H9 (cell line): ENCODE results near the gene TYW1. TPM values are rescaled to one million over a fixed set of nuclear protein-coding genes. Genes with fewer than 3 reads are reported as not detected.
A peak's percentile ranks its signal among the peaks of the same experiment; 100 is the strongest.
"Not testable (repeated sequence)": the region's sequence is repeated elsewhere in the genome, so short reads cannot be mapped to it uniquely, and the experiment has no call there.

Source experiments
- DNase-seq: peaks from one replicate; pipeline ENCODE4 v3.0.0-alpha.2; 2017
- H2AFZ ChIP-seq: one replicate; pipeline ENCODE4 v1.6.1; 2013; ENCODE audit warnings: mild to moderate bottlenecking, low read length, control low read depth, moderate library complexity
- H2AK5ac ChIP-seq: 2 replicates; pipeline ENCODE4 v1.6.1; 2013; ENCODE audit warnings: low read length, control low read depth, mixed read lengths; ENCODE audit not compliant: insufficient read length
- H2BK120ac ChIP-seq: one replicate; pipeline ENCODE4 v1.6.1; 2013; ENCODE audit warnings: low read depth, mild to moderate bottlenecking, low read length, control low read depth, inconsistent platforms; ENCODE audit not compliant: poor library complexity, severe bottlenecking
- H2BK12ac ChIP-seq: 2 replicates; pipeline ENCODE4 v1.6.1; 2013; ENCODE audit warnings: low read length, control low read depth, mixed read lengths, low read depth; ENCODE audit not compliant: insufficient read length
- H2BK15ac ChIP-seq: 2 replicates; pipeline ENCODE4 v1.6.1; 2013; ENCODE audit warnings: low read depth, low read length, control low read depth
- H2BK20ac ChIP-seq: one replicate; pipeline ENCODE4 v1.6.1; 2013; ENCODE audit warnings: low read depth, mild to moderate bottlenecking, low read length, control low read depth, inconsistent platforms; ENCODE audit not compliant: poor library complexity, severe bottlenecking
- H2BK5ac ChIP-seq: 2 replicates; pipeline ENCODE4 v1.6.1; 2013; ENCODE audit warnings: low read length, control low read depth, mixed read lengths; ENCODE audit not compliant: insufficient read length
- H3K14ac ChIP-seq: 2 replicates; pipeline ENCODE4 v1.6.1; 2013; ENCODE audit warnings: low read length, control low read depth; ENCODE audit not compliant: insufficient read depth
- H3K18ac ChIP-seq: 2 replicates; pipeline ENCODE4 v1.6.1; 2013; ENCODE audit warnings: low read depth, mild to moderate bottlenecking, mixed read lengths, low read length, control low read depth; ENCODE audit not compliant: insufficient read length
- H3K23ac ChIP-seq: 2 replicates; pipeline ENCODE4 v1.6.1; 2013; ENCODE audit warnings: low read length, control low read depth, mixed read lengths, low read depth; ENCODE audit not compliant: insufficient read length
- H3K23me2 ChIP-seq: 2 replicates; pipeline ENCODE4 v1.6.1; 2013; ENCODE audit warnings: low read depth, mild to moderate bottlenecking, mixed read lengths, low read length, control low read depth; ENCODE audit not compliant: insufficient read length, poor library complexity, severe bottlenecking
- H3K27ac ChIP-seq: 2 replicates; pipeline ENCODE4 v1.5.1; 2013; ENCODE audit warnings: low read length, control low read depth, mixed read lengths, low read depth; ENCODE audit not compliant: insufficient read length
- H3K27me3 ChIP-seq: 2 replicates; pipeline ENCODE4 v1.6.1; 2013; ENCODE audit warnings: low read length, control low read depth, inconsistent platforms; ENCODE audit not compliant: insufficient read depth
- H3K4ac ChIP-seq: 2 replicates; pipeline ENCODE4 v1.6.1; 2013; ENCODE audit warnings: low read depth, mild to moderate bottlenecking, control low read depth, inconsistent platforms, low read length, moderate library complexity
- H3K4me1 ChIP-seq: 2 replicates; pipeline ENCODE4 v1.6.1; 2013; ENCODE audit warnings: low read length, control low read depth, inconsistent platforms; ENCODE audit not compliant: insufficient read depth
- H3K4me2 ChIP-seq: 2 replicates; pipeline ENCODE4 v1.6.1; 2013; ENCODE audit warnings: low read length, control low read depth, mixed read lengths; ENCODE audit not compliant: insufficient read length, insufficient read depth
- H3K56ac ChIP-seq: 2 replicates; pipeline ENCODE4 v1.6.1; 2013; ENCODE audit warnings: low read depth, mild to moderate bottlenecking, mixed read lengths, low read length, control low read depth; ENCODE audit not compliant: insufficient read length
- H3K79me1 ChIP-seq: 2 replicates; pipeline ENCODE4 v1.6.1; 2013; ENCODE audit warnings: low read depth, mild to moderate bottlenecking, moderate library complexity, low read length, control low read depth, inconsistent platforms; ENCODE audit not compliant: insufficient read depth, poor library complexity, severe bottlenecking
- H3K79me2 ChIP-seq: 2 replicates; pipeline ENCODE4 v1.6.1; 2013; ENCODE audit warnings: low read length, control low read depth, inconsistent platforms; ENCODE audit not compliant: insufficient read depth
- H3K9ac ChIP-seq: 2 replicates; pipeline ENCODE4 v1.6.1; 2013; ENCODE audit warnings: low read length, control low read depth, mixed read lengths; ENCODE audit not compliant: insufficient read length; ENCODE audit errors: extremely low read depth
- H3K9me3 ChIP-seq: one replicate; pipeline ENCODE4 v1.6.1; 2013; ENCODE audit warnings: low read depth, low read length, inconsistent platforms; ENCODE audit not compliant: control insufficient read depth
- H3T11ph ChIP-seq: one replicate; pipeline ENCODE4 v1.6.1; 2013; ENCODE audit warnings: mild to moderate bottlenecking, low read length, control low read depth, inconsistent platforms
- H4K20me1 ChIP-seq: one replicate; pipeline ENCODE4 v1.6.1; 2013; ENCODE audit not compliant: control insufficient read depth, insufficient read length, insufficient read depth
- H4K5ac ChIP-seq: 2 replicates; pipeline ENCODE4 v1.6.1; 2013; ENCODE audit warnings: low read depth, mild to moderate bottlenecking, mixed read lengths, low read length, control low read depth; ENCODE audit not compliant: insufficient read length
- H4K8ac ChIP-seq: replicated peaks from 2 replicates; pipeline ENCODE4 v1.6.1; 2013; ENCODE audit warnings: low read length, control low read depth, mixed read lengths, low read depth; ENCODE audit not compliant: insufficient read length
- H4K91ac ChIP-seq: 2 replicates; pipeline ENCODE4 v1.6.1; 2013; ENCODE audit warnings: low read depth, mild to moderate bottlenecking, moderate library complexity, mixed read lengths, low read length, control low read depth; ENCODE audit not compliant: insufficient read length
- H3K27ac Mint-ChIP-seq, 3 experiments: 2 replicates in 2 of 3; 3 replicates in 1 of 3; pipeline ENCODE4 v1.8.0; 2020 to 2021; ENCODE audit warnings: mixed read lengths in 3 of 3, mild to moderate bottlenecking in 1 of 3, moderate library complexity in 1 of 3
- H3K27me3 Mint-ChIP-seq: 2 replicates; pipeline ENCODE4 v1.8.0; 2021; ENCODE audit warnings: low read depth, mild to moderate bottlenecking, moderate library complexity, mixed read lengths
- H3K36me3 Mint-ChIP-seq, 3 experiments: 2 replicates in 2 of 3; 3 replicates in 1 of 3; pipeline ENCODE4 v1.8.0; 2020 to 2021; ENCODE audit warnings: low read depth in 3 of 3, mixed read lengths in 3 of 3; ENCODE audit not compliant: insufficient read depth in 1 of 3
- H3K4me1 Mint-ChIP-seq, 2 experiments: 2 replicates each; pipeline ENCODE4 v1.8.0; 2020; ENCODE audit warnings: mixed read lengths in 2 of 2
- H3K4me3 Mint-ChIP-seq, 2 experiments: 2 replicates in 1 of 2; 3 replicates in 1 of 2; pipeline ENCODE4 v1.8.0; 2020 to 2021; ENCODE audit warnings: mild to moderate bottlenecking in 2 of 2, mixed read lengths in 2 of 2, moderate library complexity in 1 of 2
- H3K9me3 Mint-ChIP-seq, 2 experiments: 2 replicates in 1 of 2; 3 replicates in 1 of 2; pipeline ENCODE4 v1.8.0; 2020; ENCODE audit warnings: mild to moderate bottlenecking in 2 of 2, mixed read lengths in 2 of 2, moderate library complexity in 1 of 2
- WGBS: extraction: QIAGEN DNeasy Blood & Tissue Kit; methylation state at CpG from one replicate; pipeline ENCODE4 v1.1.7; 2013; ENCODE audit warnings: missing lambda C conversion rate, low lambda C conversion rate, mixed read lengths; ENCODE audit not compliant: insufficient read length; ENCODE audit errors: extremely low coverage; 5-methylcytosine and 5-hydroxymethylcytosine counted together
- total RNA-seq: library from RNA; stranded (reverse); gene quantifications from 2 replicates; pipeline ENCODE4 v1.2.1, GENCODE V29; 2021

TYW1 gene
- total RNA-seq, 1 experiment from 2014 or later: 22.3 TPM

- not testable (repeated sequence) for H3K27me3 Mint-ChIP-seq, H4K5ac ChIP-seq, H3T11ph ChIP-seq, H3K27ac ChIP-seq, H2BK5ac ChIP-seq, H2AK5ac ChIP-seq, H3K4me3 Mint-ChIP-seq, H3K56ac ChIP-seq, H4K91ac ChIP-seq, H2BK20ac ChIP-seq, H3K9me3 Mint-ChIP-seq, H4K8ac ChIP-seq, H2BK15ac ChIP-seq, H2AFZ ChIP-seq, H2BK12ac ChIP-seq, H3K79me1 ChIP-seq, H3K79me2 ChIP-seq, H3K4ac ChIP-seq, H4K20me1 ChIP-seq, H3K23ac ChIP-seq, H3K36me3 Mint-ChIP-seq, H3K18ac ChIP-seq, H3K9ac ChIP-seq, H3K27me3 ChIP-seq, H3K4me1 ChIP-seq, H3K4me2 ChIP-seq, H3K9me3 ChIP-seq, H2BK120ac ChIP-seq, DNase-seq, H3K23me2 ChIP-seq, H3K14ac ChIP-seq
- no CpG with 5 or more reads among the region's 1 CpG for WGBS
- Mint-ChIP-seq H3K4me1 (peaks cover 14 to 26% of the 10 kb centered on the region in 2 experiments), H3K27ac (peak overlapping the region in 1 of 3 experiments; percentile 77; a peak in 2 of 7 replicates)
These were observed 246.2 kb downstream of the TYW1 start for GRCh38 chr7:67242871-67243270.

- H3K27me3 Mint-ChIP-seq, H2BK120ac ChIP-seq: not testable (repeated sequence)
These were observed 251.7 kb downstream of the TYW1 start for GRCh38 chr7:67248364-67248763.

More at GRCh38 chr7:67248364-67248763, 251.7 kb downstream of the TYW1 start:
- H3K56ac ChIP-seq, H3K27me3 ChIP-seq, H3K4me1 ChIP-seq, H3K9ac ChIP-seq, H4K5ac ChIP-seq, H3K27ac ChIP-seq, H2BK20ac ChIP-seq, H3K4me2 ChIP-seq, H2BK15ac ChIP-seq, H3K23me2 ChIP-seq, H3K14ac ChIP-seq, H2AFZ ChIP-seq, H3K4me3 Mint-ChIP-seq, H3K79me2 ChIP-seq, H3K4ac ChIP-seq, H4K8ac ChIP-seq, H3K23ac ChIP-seq, H3K18ac ChIP-seq, H3T11ph ChIP-seq, H2BK5ac ChIP-seq, H3K79me1 ChIP-seq, H2AK5ac ChIP-seq, H3K9me3 ChIP-seq, H4K91ac ChIP-seq, H4K20me1 ChIP-seq, H2BK12ac ChIP-seq, DNase-seq: not testable (repeated sequence)
- no CpG with 5 or more reads among the region's 5 CpGs for WGBS
- H3K9me3 Mint-ChIP-seq: peaks cover 16 to 19% of the 10 kb centered on the region in 2 experiments
- H3K36me3 Mint-ChIP-seq: peaks cover 8 to 19% (median 18%) of the 10 kb centered on the region in 3 experiments
- H3K4me1 Mint-ChIP-seq: peaks cover 9 to 13% of the 10 kb centered on the region in 2 experiments
- H3K27ac Mint-ChIP-seq: peak overlapping the region in 2 of 3 experiments; percentile 24 to 85; a peak in 2 of 7 replicates
